Keratinocyte (primary cell): ENCODE measurements around the gene DIS3. TPM values are rescaled to one million over a fixed set of nuclear protein-coding genes. Genes with fewer than 3 reads are reported as not detected.

Source experiments
- polyA plus RNA-seq, 5 experiments: library from polyadenylated mRNA; depleted of rRNA in 3 of 5; stranded (reverse) in 3 of 5; stranded (forward) in 1 of 5; unstranded in 1 of 5; fragments of >200 nt; gene quantifications; 1 replicate in 1 of 5; 2 replicates in 3 of 5; 3 replicates in 1 of 5; pipeline versions ENCODE4 v1.2.1 to v1.2.3, GENCODE V29; 2011 to 2012; ENCODE audit warnings: missing spikeins in 2 of 5, low read depth in 1 of 5, low replicate concordance in 1 of 5
- small RNA-seq, 3 experiments: library from RNA; depleted of rRNA; stranded (forward); fragments of <200 nt; gene quantifications; one replicate each; pipeline ENCODE3, GENCODE V24; 2012; ENCODE audit warnings: low read depth in 3 of 3, low replicate concordance in 1 of 3; ENCODE audit not compliant: insufficient read length in 3 of 3

DIS3 gene
- polyA plus RNA-seq, 1 donor (not counting 4 experiments of a cell fraction or from before 2014, with no cell fraction given): 44.7 TPM

Small RNA genes within 50 kb of the gene (small RNA-seq; reads per million reads assigned to genes)
- gene RNU6-80P: 0 to 0.75 (median 0) reads per million in 3 experiments

Other genes with a start within 250 kb of the DIS3 start
- 4.6 to 13.7 TPM (median 7.6 TPM) in 3 replicates for gene MZT1, start 54.3 kb downstream of the DIS3 start, polyA plus RNA-seq
- gene BORA, start 54.0 kb downstream of the DIS3 start, polyA plus RNA-seq: 2.9 to 8.3 TPM (median 3.4 TPM) in 3 replicates
- gene PIBF1, start 233 bp upstream of the DIS3 start, polyA plus RNA-seq: 3.8 to 9.1 TPM (median 4.2 TPM) in 3 replicates